Neural progenitor cell (in vitro differentiated cells): ENCODE data around the gene GUCA2B. TPM values are rescaled to one million over a fixed set of nuclear protein-coding genes. Genes with fewer than 3 reads are reported as not detected.

Source experiments
- DNase-seq: peaks from one replicate; pipeline ENCODE4 v3.0.0-alpha.2; 2016; ENCODE audit warnings: low spot score
- H2AFZ ChIP-seq: fragments of 200-600 bp; sonication (generic); replicated peaks from 2 replicates; pipeline ENCODE4 v1.6.1; 2016; ENCODE audit warnings: antibody characterized with exemption
- H3F3A ChIP-seq: fragments of 200-600 bp; sonication (generic); 2 replicates; pipeline ENCODE4 v1.6.1; 2016; ENCODE audit warnings: antibody characterized with exemption, low read depth
- H3K27ac ChIP-seq: fragments of 200-600 bp; sonication (generic); 2 replicates; pipeline ENCODE4 v1.5.1; 2016; ENCODE audit warnings: mild to moderate bottlenecking
- H3K27me3 ChIP-seq: fragments of 200-600 bp; sonication (generic); 2 replicates; pipeline ENCODE4 v1.6.1; 2016; ENCODE audit warnings: mild to moderate bottlenecking, moderate library complexity
- H3K36me3 ChIP-seq: fragments of 200-600 bp; sonication (generic); 2 replicates; pipeline ENCODE4 v1.5.1; 2016
- H3K4me1 ChIP-seq: fragments of 200-600 bp; sonication (generic); 2 replicates; pipeline ENCODE4 v1.6.1; 2016; ENCODE audit warnings: mixed run types
- H3K4me2 ChIP-seq: fragments of 200-600 bp; sonication (generic); 2 replicates; pipeline ENCODE4 v1.6.1; 2016
- H3K4me3 ChIP-seq: fragments of 200-600 bp; sonication (generic); 2 replicates; pipeline ENCODE4 v1.5.1; 2016
- H3K79me2 ChIP-seq: fragments of 200-600 bp; sonication (generic); 2 replicates; pipeline ENCODE4 v1.6.1; 2016; ENCODE audit warnings: low read depth
- H3K9ac ChIP-seq: fragments of 200-600 bp; sonication (generic); 2 replicates; pipeline ENCODE4 v1.6.1; 2016
- H3K9me3 ChIP-seq: fragments of 200-600 bp; sonication (generic); 2 replicates; pipeline ENCODE4 v1.5.1; 2016; ENCODE audit warnings: low read depth
- H4K20me1 ChIP-seq: fragments of 200-600 bp; sonication (generic); 2 replicates; pipeline ENCODE4 v1.6.1; 2016; ENCODE audit warnings: low read depth
- H3K27ac Mint-ChIP-seq: 3 replicates; pipeline ENCODE4 v1.8.0; 2021; ENCODE audit warnings: mixed read lengths
- H3K27me3 Mint-ChIP-seq: 2 replicates; pipeline ENCODE4 v1.8.0; 2022; ENCODE audit warnings: low read depth, mild to moderate bottlenecking, inconsistent platforms, moderate library complexity, mixed read lengths; ENCODE audit not compliant: insufficient read depth
- H3K36me3 Mint-ChIP-seq: 3 replicates; pipeline ENCODE4 v1.8.0; 2021; ENCODE audit warnings: mixed read lengths
- H3K4me1 Mint-ChIP-seq: 3 replicates; pipeline ENCODE4 v1.8.0; 2021; ENCODE audit warnings: mixed read lengths
- H3K4me3 Mint-ChIP-seq: 3 replicates; pipeline ENCODE4 v1.8.0; 2021; ENCODE audit warnings: mild to moderate bottlenecking, moderate library complexity, mixed read lengths
- H3K9me3 Mint-ChIP-seq: 3 replicates; pipeline ENCODE4 v1.8.0; 2020; ENCODE audit warnings: mixed read lengths
- CTCF ChIP-seq: fragments of 200-600 bp; sonication (generic); IDR thresholded peaks from 2 replicates; pipeline ENCODE4 v1.5.1; 2017; ENCODE audit warnings: antibody characterized with exemption, mild to moderate bottlenecking
- EZH2 ChIP-seq: fragments of 200-600 bp; sonication (generic); IDR thresholded peaks from 2 replicates; pipeline ENCODE4 v1.6.1; 2017; ENCODE audit warnings: antibody characterized with exemption, mild to moderate bottlenecking, moderate library complexity
- EZH2phosphoT487 ChIP-seq: fragments of 200-600 bp; sonication (generic); IDR thresholded peaks from 2 replicates; pipeline ENCODE4 v1.6.1; 2017; ENCODE audit warnings: antibody characterized with exemption
- total RNA-seq: library from RNA; depleted of rRNA; stranded (reverse); fragments of >200 nt; gene quantifications from 2 replicates; pipeline ENCODE4 v1.2.3, GENCODE V29; 2015; ENCODE audit warnings: low replicate concordance

The GUCA2B gene
- total RNA-seq, 1 donor from 2014 or later: not detected

GRCh38 chr1:42175314-42176054, 22.3 kb downstream of the GUCA2B start:
- no peak for DNase-seq
- TF ChIP-seq CTCF (no peak), EZH2phosphoT487 (no peak), EZH2 (no peak)
- Mint-ChIP-seq H3K27ac (no peak overlapping the region), H3K27me3 (peaks cover 2% of the 10 kb centered on the region), H3K4me1 (no peaks in the 10 kb centered on the region), H3K36me3 (peaks cover 1% of the 10 kb centered on the region), H3K9me3 (no peaks in the 10 kb centered on the region), H3K4me3 (no peak overlapping the region)
- Histone ChIP-seq H3K36me3 (no peaks in the 10 kb centered on the region), H3K4me2 (no peak overlapping the region), H2AFZ (no peak overlapping the region), H3K4me1 (peaks cover 3% of the 10 kb centered on the region), H3F3A (peaks cover 7% of the 10 kb centered on the region), H4K20me1 (no peaks in the 10 kb centered on the region), H3K27ac (no peak overlapping the region), H3K9me3 (no peaks in the 10 kb centered on the region), H3K4me3 (no peak overlapping the region), H3K27me3 (no peaks in the 10 kb centered on the region), H3K9ac (no peak overlapping the region), H3K79me2 (no peaks in the 10 kb centered on the region)

GRCh38 chr1:42176902-42177519, 23.8 kb downstream of the GUCA2B start:
- peak; percentile 89 for TF ChIP-seq CTCF
- TF ChIP-seq EZH2phosphoT487: no peak
- Histone ChIP-seq H3K9ac (no peak overlapping the region), H3K27me3 (no peaks in the 10 kb centered on the region), H3K9me3 (no peaks in the 10 kb centered on the region), H3K4me2 (no peak overlapping the region), H4K20me1 (peaks cover 5% of the 10 kb centered on the region), H3K79me2 (no peaks in the 10 kb centered on the region), H3K4me1 (peaks cover 3% of the 10 kb centered on the region), H2AFZ (no peak overlapping the region), H3K27ac (peak overlapping the region; percentile 2), H3F3A (peaks cover 7% of the 10 kb centered on the region), H3K4me3 (no peak overlapping the region), H3K36me3 (no peaks in the 10 kb centered on the region)
- Mint-ChIP-seq H3K27me3 (peaks cover 2% of the 10 kb centered on the region), H3K27ac (no peak overlapping the region), H3K36me3 (peaks cover 3% of the 10 kb centered on the region), H3K4me3 (no peak overlapping the region), H3K4me1 (no peaks in the 10 kb centered on the region), H3K9me3 (no peaks in the 10 kb centered on the region)
- peak; percentile 72 for DNase-seq

- Histone ChIP-seq H3K4me3 (no peak overlapping the region), H3K4me1 (peaks cover 3% of the 10 kb centered on the region), H3K9ac (no peak overlapping the region), H2AFZ (no peak overlapping the region), H3K27ac (peak overlapping the region; percentile 26), H3F3A (peaks cover 7% of the 10 kb centered on the region), H3K4me2 (no peak overlapping the region), H3K79me2 (no peaks in the 10 kb centered on the region), H3K9me3 (no peaks in the 10 kb centered on the region), H3K27me3 (no peaks in the 10 kb centered on the region), H4K20me1 (peaks cover 5% of the 10 kb centered on the region), H3K36me3 (no peaks in the 10 kb centered on the region)
- Mint-ChIP-seq H3K4me3 (no peak overlapping the region), H3K4me1 (no peaks in the 10 kb centered on the region), H3K27ac (no peak overlapping the region), H3K27me3 (peaks cover 2% of the 10 kb centered on the region), H3K36me3 (peaks cover 3% of the 10 kb centered on the region), H3K9me3 (no peaks in the 10 kb centered on the region)
- DNase-seq: no peak
- TF ChIP-seq CTCF (no peak), EZH2 (no peak), EZH2phosphoT487 (no peak)
Observed at GRCh38 chr1:42177541-42177981, 24.4 kb downstream of the GUCA2B start.
